GM15510 (cell line): ENCODE measurements around the gene MACROD2.

ENCODE experiments used
- POLR2A ChIP-seq: IDR thresholded peaks from 3 replicates; pipeline ENCODE4 v1.6.1; 2011; ENCODE audit warnings: borderline replicate concordance; ENCODE audit not compliant: insufficient read length; ENCODE audit errors: extremely low read depth

MACROD2 gene

DNA sequence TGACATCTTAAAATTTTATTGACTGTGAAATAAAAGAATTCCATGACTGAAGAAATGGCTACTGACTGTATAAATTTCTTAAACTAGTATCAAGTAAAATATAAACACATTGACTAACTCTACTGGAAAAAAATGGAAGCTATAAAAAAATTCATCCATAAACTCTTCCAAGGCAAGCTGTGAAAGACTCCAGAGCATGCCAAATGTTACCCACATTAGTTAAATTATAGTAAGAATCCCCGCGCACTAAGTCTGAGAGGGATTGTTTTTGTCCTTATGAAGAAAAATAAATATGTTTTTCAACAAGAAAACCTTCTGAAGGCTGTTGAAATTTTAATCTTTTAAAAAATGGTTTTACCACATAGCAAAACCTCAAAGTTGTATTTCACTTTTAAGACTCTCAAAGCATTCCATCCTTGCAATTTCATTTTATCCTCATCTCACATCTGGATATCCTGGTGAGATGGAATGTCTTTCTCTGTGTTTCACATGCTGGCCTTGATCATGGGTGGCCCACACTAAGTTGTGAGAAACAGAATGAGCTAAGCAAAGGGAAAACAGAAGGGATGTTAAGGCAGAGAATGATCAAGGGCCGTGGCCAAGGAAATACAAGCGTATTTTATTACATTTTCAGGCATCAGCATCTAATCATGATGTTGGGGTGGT is 1845.5 kb downstream of the MACROD2 start:
- TF ChIP-seq POLR2A: no peak

DNA sequence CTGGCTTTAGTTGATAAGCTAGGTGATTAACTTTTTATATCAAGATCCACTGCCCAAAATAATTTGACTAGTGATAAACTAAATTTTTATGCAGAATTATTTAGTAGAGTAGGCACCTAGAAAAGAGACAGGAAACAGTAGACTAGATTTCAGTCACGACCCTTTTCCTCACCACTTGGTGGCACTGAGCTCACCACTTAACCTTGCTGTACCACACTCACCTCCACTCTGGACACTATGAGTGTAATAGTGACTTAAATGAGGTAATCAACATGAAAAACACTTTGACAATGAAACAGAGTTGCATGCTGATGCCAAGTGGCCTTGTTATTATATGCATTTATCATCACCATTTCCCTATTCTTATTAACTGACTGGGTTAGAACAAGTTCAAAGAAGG is 1847.6 kb downstream of the MACROD2 start:
- TF ChIP-seq POLR2A: no peak

DNA sequence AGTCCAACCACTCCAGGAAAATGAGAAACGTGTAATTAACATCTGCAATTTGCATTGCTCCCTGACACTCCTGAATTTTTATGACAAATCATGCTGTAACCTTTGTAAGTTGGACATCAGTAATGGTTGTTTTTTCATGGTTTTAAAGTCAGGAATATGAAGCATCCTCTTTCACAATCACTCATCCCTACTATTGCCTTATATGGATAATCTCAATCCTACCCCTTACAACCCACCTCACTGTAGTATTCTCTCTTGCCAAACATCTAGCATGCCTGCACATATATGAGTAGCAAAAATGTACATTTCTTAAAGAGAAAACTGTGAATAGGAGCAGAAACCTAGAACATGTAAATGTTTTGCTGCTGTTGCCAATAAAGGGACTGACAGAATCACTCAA is 1848.5 kb downstream of the MACROD2 start:
- no peak for TF ChIP-seq POLR2A

DNA sequence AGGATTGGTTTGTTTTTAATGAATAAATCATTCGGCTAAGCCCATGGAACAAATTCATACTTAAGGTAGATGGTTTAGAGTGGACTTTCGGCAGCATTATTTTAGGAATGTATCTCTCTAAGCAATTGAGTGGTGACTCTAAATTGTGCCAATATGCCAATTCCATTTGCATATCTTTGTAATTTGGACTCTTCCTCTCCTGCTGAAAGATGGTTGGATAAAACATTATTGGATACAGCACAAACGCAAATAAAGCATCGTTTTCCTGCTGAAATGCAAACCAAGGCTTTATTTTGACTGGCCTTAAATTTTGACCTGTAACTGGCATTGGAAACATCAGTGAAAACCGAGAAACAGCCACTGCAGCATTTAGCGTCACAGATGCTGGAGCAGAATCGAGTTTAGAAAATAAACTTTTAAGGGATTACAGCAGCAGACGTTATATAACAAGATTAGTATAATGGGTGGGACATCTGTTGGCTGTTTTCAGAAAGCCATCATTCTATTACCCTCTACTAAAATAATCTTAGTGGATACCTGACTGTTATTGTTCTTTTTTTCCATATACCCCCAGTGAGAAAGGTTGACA is 1852.0 kb downstream of the MACROD2 start:
- no peak for TF ChIP-seq POLR2A

DNA sequence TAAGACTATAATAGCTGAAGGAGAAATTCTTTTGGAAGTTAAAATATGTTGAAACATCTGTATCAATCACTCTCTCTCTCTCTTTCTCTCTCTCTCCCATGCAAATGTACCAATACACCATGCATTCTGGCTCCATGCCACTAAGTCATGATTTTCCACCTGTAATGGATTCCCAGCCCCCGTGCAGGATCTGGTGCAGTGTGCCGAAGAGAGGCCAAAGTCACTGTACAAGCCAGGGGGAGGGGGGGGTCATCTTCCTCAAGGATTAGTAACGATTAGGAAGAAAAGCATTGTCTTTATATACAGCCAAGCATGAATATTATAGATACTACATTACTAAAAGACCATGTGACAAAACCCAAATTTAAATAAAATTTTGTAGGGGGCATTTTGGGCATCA is 1852.8 kb downstream of the MACROD2 start:
- TF ChIP-seq POLR2A: no peak

DNA sequence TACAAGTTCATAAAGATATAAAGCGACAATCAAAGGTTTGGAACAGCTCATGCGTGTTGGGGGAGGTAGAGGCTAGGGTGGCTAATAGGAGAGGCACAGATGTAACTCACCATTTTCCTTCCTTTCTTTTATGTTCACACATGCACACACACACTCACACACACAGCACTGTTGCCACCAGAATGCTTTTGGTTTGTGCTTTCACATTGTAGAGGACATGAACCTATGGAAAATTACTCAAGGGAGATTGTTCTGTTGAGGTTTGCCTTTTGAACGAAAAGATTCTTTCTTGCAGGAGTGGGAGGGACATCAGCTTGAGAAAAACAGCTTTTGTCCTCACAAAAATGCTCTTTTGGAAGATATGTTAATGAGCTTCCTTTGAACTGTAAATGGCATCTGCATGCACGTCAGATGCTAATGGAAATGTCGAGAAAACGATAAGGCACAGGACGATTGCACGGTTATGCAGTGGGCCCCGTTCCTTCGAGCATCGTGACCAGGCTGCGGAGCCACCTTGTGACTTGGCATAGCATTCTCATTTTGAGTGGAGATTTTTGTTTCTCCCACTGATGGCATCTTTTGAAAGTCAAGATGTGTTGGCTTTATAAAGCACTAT is 1853.8 kb downstream of the MACROD2 start:
- TF ChIP-seq POLR2A: no peak

DNA sequence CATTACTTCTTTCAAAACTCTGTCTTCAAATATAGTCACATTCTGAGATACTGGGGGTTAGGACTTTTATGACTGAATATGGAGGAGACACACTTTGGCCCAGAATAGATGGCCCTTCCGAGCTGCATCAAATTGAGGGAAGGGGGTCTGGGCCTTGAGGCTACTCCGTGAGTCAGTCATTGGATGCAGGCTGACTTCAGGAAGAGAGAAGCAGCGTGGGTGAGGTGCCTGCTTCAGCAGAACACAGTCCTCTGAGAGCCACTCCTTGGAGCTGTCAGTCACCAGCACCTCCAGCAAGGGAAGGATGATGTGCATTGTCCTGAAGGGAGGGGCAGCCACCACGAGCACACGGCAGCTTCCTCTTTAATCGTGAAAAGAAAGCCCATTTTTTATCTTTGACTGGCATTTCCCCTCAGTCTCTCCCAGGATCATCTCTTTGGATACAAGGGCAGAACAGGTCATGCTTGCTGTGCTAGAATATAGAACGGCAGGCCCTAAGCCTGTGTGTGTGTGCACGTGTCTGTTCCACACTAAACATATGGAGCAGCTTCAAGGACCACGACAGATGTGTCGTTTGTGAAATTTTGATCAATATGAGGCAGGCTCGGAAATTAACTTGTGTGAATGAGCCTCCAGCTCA is 1856.4 kb downstream of the MACROD2 start:
- no peak for TF ChIP-seq POLR2A

DNA sequence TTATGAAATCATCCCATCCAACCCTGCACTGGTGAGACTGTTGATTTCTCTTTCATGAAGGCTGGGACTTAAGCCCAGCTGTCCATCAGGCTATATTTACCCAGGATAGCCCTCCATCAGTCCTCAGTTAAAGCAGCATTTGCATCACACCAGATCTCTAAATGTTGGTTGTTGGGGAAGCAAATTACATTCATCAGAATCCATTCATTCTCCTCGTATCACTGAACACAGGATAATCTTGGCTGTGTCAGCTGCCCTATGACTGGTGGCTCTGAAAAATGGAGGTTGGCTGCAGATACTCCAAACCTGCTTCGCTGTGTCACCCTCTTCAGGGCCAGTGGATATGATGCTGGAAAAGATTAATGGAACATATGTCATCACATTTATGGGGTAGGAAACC is 1859.6 kb downstream of the MACROD2 start:
- TF ChIP-seq POLR2A: no peak

DNA sequence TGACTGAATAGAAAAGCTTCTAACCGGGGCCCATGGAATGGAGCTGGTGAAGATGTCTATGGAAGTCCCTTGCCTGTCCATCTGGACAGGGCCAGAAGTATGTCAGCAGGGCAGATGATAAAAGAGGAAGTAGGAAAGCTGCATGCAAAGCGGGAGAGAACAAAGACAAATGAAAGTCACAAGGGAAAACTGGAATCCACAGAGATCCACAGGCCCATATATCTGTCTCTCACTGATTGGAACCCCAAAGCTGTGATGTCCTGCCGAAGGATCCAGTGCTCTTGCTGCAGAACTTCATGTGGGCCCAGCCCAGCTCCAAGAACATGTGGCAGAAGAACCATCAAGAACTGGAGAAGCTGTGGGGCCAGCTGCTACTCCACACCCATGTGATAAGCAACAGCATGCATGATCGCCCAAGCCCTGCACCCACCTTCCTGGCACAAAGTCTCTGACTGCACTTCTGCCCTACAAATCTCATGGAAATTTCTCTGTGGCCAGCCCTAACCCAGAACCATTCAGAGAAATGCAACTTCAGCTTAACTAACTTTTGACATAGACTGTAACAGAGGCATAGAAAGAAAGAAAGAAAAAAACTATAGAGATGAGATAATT is 1862.0 kb downstream of the MACROD2 start:
- TF ChIP-seq POLR2A: no peak

DNA sequence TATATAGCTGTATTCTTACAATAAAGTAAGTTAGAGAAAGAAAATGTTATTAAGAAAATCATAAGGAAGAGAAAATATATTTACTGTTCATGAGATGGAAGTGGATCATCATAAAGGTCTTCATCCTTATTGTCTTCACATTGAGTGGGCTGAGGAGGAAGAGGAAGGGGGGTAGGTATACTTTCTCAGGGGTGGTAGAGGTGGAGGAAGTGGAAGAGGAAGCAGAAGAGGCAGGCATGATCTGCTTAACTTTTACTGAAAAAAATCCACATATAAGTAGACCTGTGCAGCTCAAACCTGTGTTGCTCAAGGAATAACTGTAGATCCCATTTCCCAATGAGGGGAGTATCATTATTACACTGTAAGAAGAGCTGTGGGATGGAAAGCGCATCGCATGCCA is 1863.7 kb downstream of the MACROD2 start:
- TF ChIP-seq POLR2A: no peak

DNA sequence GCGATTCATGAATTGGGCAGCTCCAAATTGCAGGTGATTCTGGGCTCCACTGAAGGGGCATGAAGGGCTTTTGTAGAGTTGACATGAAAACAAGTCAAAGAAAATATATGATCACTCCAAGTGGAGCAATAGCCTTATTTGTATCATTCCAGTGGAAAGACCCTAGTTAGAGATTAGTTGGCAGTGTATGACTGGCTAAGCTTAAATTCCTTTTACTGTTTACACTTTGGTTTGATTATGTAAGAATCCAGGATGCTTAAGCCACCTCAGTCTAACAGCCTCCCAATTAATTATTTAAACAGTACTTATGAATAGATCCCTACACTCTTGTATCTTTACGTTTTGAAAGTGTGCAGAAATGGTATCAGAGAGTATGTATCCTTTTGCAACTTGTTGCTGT is 1865.5 kb downstream of the MACROD2 start:
- TF ChIP-seq POLR2A: no peak

DNA sequence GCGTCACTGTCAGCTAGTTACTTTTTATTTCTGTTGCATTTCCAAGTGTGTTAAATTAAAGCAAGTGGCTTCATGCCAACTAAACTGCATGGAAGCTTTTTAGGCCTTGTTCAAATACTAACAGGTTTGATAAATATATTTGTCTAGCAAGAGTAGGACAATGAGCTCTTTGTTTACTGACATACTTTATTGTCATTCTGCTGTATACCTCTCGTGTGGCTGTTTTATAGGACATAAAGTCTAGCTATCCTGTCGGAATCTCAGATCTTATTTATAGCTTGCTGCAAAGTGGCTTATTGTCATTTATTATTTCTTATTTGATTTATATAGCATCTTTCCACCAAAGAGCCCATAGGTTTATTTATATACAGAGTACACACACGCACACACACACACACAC is 1866.9 kb downstream of the MACROD2 start:
- TF ChIP-seq POLR2A: no peak

DNA sequence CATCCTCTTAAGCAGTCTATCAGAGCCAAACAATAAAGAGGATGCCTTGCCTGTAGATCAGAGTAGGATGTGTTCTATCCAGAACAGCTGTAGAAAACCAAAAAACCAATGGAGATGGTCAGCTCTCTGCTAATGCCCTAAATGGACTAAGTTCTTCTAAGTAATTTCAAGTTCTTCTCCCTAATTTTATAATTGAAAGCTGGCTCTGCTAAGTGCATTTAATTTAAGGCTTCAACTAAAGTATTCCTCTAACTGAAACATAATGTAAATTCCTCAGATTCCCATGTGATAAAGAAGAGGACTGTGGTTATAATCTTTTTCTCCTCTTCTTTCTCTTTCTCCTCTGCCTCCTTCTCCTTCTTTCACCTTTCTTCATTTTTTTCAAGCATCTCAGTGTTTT is 1868.4 kb downstream of the MACROD2 start:
- no peak for TF ChIP-seq POLR2A

DNA sequence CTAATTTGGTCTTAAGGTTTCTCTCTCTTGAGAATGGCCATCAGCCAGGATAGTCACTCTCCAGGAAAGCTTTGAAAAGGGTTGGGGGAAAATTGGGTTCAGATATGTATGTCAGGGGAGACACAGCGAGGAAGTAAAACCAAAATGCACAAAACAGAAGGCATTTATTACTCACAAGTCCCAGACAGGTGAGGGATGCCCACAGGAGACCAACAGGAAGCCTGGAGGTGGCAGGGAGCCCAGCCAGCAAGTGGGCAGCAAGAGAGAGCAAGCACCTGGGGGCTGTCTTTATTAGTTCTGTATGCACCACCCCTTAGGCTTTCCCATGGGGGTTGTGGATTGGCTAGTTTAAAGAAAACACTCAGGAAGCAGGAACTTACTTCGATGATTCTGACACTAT is 1870.2 kb downstream of the MACROD2 start:
- TF ChIP-seq POLR2A: no peak
